ENCODE data around the gene IL1RAPL1. TPM values are rescaled to one million over a fixed set of nuclear protein-coding genes. Genes with fewer than 3 reads are reported as not detected.
"Not testable (repeated sequence)": the region's sequence is repeated elsewhere in the genome, so short reads cannot be mapped to it uniquely, and the experiment has no call there.

IL1RAPL1 gene
- total RNA-seq, 3 donors from 2014 or later: not detected

DNA sequence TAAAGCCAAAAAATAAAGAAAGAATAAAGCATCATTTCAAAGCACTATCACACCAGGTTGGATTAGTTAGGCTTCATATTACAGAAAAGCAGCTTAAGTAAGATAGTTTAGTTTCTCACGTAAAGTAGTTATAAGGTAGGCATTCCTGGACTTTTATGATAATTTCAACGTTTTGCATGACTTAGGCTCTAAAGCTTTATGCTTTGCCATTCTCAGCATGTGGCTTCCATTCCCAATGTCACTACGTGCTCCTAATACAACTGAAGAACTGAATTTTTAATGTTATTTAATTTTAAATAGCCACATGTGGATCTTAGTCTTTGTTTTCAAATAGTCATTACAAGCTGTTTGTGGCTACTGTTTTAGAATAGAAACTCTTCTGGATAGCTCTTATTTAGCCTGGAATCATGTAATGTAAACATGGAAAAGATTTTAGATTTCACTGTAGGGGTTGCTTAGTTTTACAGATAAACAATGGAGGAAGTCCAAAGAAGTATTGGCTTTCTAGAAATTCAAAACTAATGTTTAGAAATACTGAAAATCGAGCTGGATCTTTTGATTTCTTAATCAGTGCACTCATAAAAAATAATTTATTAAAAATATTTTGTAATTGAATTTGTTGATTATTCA is 710.0 kb downstream of the IL1RAPL1 start:
- DNase-seq (no peak), ATAC-seq (no peak)
- Mint-ChIP-seq H3K9me3 (no peaks in the 10 kb centered on the region), H3K36me3 (ENCODE audit: insufficient read depth) (no peaks in the 10 kb centered on the region), H3K4me1 (ENCODE audit: low read depth) (no peaks in the 10 kb centered on the region), H3K27me3 (ENCODE audit: low read depth) (no peaks in the 10 kb centered on the region), H3K4me3 (no peak overlapping the region)

DNA sequence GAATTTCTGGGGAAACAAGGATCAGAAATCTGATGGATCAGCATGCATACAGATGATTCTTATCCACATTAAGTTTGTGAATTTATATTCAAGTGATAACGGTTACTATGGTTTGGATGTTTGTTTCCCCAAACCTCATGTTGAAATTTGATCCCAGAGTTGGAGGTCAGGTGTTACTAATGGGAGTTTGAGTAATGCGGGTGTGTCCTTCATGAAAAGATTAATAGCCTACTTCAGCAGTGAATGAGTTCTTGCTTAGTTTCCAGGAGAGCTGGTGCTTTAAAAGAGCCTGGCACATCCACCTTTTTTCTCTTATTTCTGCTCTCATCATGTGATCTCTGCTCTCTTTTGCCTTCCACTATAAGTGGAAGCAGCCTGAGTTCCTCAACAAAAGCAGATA is 712.4 kb downstream of the IL1RAPL1 start:
- no peaks in the 10 kb centered on the region for H3K36me3 Mint-ChIP-seq (ENCODE audit: insufficient read depth)
- no peak for ATAC-seq
- H3K27me3 Mint-ChIP-seq (ENCODE audit: low read depth): no peaks in the 10 kb centered on the region
- H3K9me3 Mint-ChIP-seq: no peaks in the 10 kb centered on the region
- no peak overlapping the region for H3K4me3 Mint-ChIP-seq
- DNase-seq: no peak
- H3K4me1 Mint-ChIP-seq (ENCODE audit: low read depth): no peaks in the 10 kb centered on the region

GRCh38 chrX:29308726-29309125 is 721.5 kb downstream of the IL1RAPL1 start:
- no peak for ATAC-seq
- Mint-ChIP-seq H3K4me1 (ENCODE audit: low read depth) (no peaks in the 10 kb centered on the region), H3K27me3 (ENCODE audit: low read depth) (no peaks in the 10 kb centered on the region), H3K4me3 (no peak overlapping the region), H3K36me3 (ENCODE audit: insufficient read depth) (no peaks in the 10 kb centered on the region), H3K9me3 (no peaks in the 10 kb centered on the region)
- no peak for DNase-seq

DNA sequence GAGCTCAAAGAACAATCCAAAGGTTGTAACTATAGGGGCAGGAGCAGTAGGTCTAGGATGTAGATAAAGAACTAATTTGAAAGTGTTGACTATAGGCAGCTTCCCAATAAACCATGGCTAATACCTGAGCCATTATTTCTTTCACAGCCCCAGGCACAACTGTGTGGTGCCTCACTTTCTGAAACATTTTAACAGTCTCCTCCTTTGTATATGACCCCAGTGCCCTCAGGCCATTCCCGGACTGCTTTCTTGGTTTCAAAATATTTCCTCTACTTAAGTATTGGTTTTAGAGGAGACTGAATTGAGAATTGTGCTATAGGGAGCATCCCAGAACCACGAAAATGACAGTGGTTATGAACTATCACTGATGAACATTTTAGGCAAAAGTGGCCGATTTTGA is 728.7 kb downstream of the IL1RAPL1 start:
- H3K4me1 Mint-ChIP-seq (ENCODE audit: low read depth): no peaks in the 10 kb centered on the region
- H3K9me3 Mint-ChIP-seq: no peaks in the 10 kb centered on the region
- DNase-seq (no peak), ATAC-seq (no peak)
- H3K27me3 Mint-ChIP-seq (ENCODE audit: low read depth): no peaks in the 10 kb centered on the region
- no peak overlapping the region for H3K4me3 Mint-ChIP-seq
- H3K36me3 Mint-ChIP-seq (ENCODE audit: insufficient read depth): no peaks in the 10 kb centered on the region

DNA sequence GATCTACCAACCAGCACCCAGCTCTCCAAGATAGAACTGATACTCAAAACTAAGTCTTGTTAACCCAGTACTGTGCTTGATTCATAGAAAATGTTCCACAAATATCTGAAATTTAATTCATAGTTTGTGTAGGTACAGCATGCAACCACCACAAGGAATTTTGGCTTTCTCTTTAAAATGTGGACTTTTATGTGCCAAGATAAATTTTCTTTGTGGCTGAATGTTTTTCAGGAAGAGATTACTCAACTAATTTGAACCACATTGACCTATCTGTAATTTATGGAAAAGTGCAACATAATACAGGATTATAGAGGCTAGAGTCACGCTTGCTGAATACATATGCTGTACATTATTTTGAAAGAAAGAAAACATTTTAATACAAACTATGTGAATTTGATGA is 730.8 kb downstream of the IL1RAPL1 start:
- DNase-seq: no peak
- H3K27me3 Mint-ChIP-seq (ENCODE audit: low read depth): no peaks in the 10 kb centered on the region
- H3K4me3 Mint-ChIP-seq: no peak overlapping the region
- no peaks in the 10 kb centered on the region for H3K9me3 Mint-ChIP-seq
- H3K36me3 Mint-ChIP-seq (ENCODE audit: insufficient read depth): no peaks in the 10 kb centered on the region
- no peak for ATAC-seq
- no peaks in the 10 kb centered on the region for H3K4me1 Mint-ChIP-seq (ENCODE audit: low read depth)

- not testable (repeated sequence) for H3K4me1 Mint-ChIP-seq (ENCODE audit: low read depth); H3K9me3 Mint-ChIP-seq; DNase-seq; H3K4me3 Mint-ChIP-seq; ATAC-seq; H3K36me3 Mint-ChIP-seq (ENCODE audit: insufficient read depth); H3K27me3 Mint-ChIP-seq (ENCODE audit: low read depth)
Measured at GRCh38 chrX:29332429-29332828, 745.2 kb downstream of the IL1RAPL1 start.

- H3K36me3 Mint-ChIP-seq (ENCODE audit: insufficient read depth); H3K27me3 Mint-ChIP-seq (ENCODE audit: low read depth); H3K4me1 Mint-ChIP-seq (ENCODE audit: low read depth); H3K9me3 Mint-ChIP-seq; H3K4me3 Mint-ChIP-seq; DNase-seq; ATAC-seq: not testable (repeated sequence)
Measured at GRCh38 chrX:29333091-29333490, 745.8 kb downstream of the IL1RAPL1 start.

DNA sequence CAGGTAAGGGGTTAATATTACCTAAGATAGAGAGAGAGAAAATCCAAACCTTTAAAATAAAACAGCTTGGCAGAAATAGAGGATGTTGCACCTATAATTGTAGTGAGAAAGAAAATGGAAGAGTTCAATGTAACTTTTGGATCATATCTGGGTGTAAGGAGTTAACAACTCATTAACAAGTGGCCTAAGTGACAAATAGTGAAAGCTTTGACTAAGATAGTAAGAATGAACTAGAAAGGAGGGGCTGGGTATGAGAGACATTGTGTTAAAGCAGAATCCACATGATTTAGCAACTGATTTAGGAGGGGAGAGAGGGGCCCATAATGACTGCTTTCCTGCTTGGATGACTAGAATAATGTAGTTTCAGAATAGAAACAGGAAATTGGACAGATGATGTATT is 761.0 kb downstream of the IL1RAPL1 start:
- H3K4me1 Mint-ChIP-seq (ENCODE audit: low read depth): no peaks in the 10 kb centered on the region
- H3K9me3 Mint-ChIP-seq: no peaks in the 10 kb centered on the region
- DNase-seq: no peak
- no peak overlapping the region for H3K4me3 Mint-ChIP-seq
- H3K27me3 Mint-ChIP-seq (ENCODE audit: low read depth): no peaks in the 10 kb centered on the region
- no peaks in the 10 kb centered on the region for H3K36me3 Mint-ChIP-seq (ENCODE audit: insufficient read depth)
- no peak for ATAC-seq

- Mint-ChIP-seq H3K9me3 (no peaks in the 10 kb centered on the region), H3K27me3 (ENCODE audit: low read depth) (no peaks in the 10 kb centered on the region)
- ATAC-seq: no peak
Measured at GRCh38 chrX:29359276-29359675, 772.0 kb downstream of the IL1RAPL1 start.

GRCh38 chrX:29374765-29375164 is 787.5 kb downstream of the IL1RAPL1 start:
- H3K4me1 Mint-ChIP-seq (ENCODE audit: low read depth); H3K4me3 Mint-ChIP-seq; H3K9me3 Mint-ChIP-seq; DNase-seq; H3K27me3 Mint-ChIP-seq (ENCODE audit: low read depth); H3K36me3 Mint-ChIP-seq (ENCODE audit: insufficient read depth); ATAC-seq: not testable (repeated sequence)

More at GRCh38 chrX:29359276-29359675, 772.0 kb downstream of the IL1RAPL1 start:
- Mint-ChIP-seq H3K4me3 (no peak overlapping the region), H3K4me1 (ENCODE audit: low read depth) (no peaks in the 10 kb centered on the region), H3K36me3 (ENCODE audit: insufficient read depth) (no peaks in the 10 kb centered on the region)
- no peak for DNase-seq

DNA sequence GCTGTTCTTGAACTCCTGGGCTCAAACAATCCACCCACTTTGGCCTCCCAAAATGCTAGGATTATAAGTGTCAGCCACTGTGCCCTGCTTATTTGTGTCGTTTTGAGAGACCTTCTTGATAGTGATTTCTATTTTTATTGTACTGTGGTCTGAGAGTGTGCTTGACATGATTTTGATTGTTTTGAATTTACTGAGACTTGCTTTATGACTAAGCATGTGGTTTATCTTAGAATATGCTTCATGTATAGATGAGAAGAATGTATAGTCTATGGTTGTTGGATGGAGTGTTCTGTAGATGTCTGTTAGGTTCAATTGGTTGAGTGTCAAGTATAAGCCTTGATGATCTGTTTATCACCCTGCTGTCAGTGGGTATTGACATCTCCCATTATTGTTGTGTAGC is 789.3 kb downstream of the IL1RAPL1 start:
- Mint-ChIP-seq H3K4me1 (ENCODE audit: low read depth) (no peaks in the 10 kb centered on the region), H3K36me3 (ENCODE audit: insufficient read depth) (no peaks in the 10 kb centered on the region), H3K9me3 (no peaks in the 10 kb centered on the region), H3K27me3 (ENCODE audit: low read depth) (no peaks in the 10 kb centered on the region), H3K4me3 (no peak overlapping the region)
- DNase-seq: no peak
- no peak for ATAC-seq

DNA sequence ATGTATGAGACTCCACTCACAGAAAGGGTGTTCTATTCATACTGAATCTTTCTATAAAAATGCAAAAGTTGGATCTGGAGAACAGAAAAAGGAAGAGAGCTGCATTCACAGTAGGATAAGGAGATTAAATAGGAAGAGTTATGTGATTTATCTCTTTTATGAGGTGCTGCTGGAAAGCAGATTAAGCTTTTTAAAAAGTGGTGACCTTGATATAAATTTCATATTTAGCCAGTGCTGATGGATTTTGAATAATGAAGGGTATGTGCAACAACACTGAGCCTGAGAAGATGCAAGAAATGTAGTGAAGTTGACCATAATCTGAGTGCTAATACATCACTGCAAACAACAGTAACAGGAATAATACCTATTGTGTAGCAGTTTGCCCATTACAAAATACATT is 795.6 kb downstream of the IL1RAPL1 start:
- DNase-seq (no peak), ATAC-seq (no peak)
- H3K4me1 Mint-ChIP-seq (ENCODE audit: low read depth): no peaks in the 10 kb centered on the region
- H3K4me3 Mint-ChIP-seq: no peak overlapping the region
- H3K36me3 Mint-ChIP-seq (ENCODE audit: insufficient read depth): no peaks in the 10 kb centered on the region
- no peaks in the 10 kb centered on the region for H3K27me3 Mint-ChIP-seq (ENCODE audit: low read depth)
- H3K9me3 Mint-ChIP-seq: peaks cover 3% of the 10 kb centered on the region

- Mint-ChIP-seq H3K4me3 (no peak overlapping the region), H3K9me3 (peaks cover 3% of the 10 kb centered on the region), H3K36me3 (ENCODE audit: insufficient read depth) (no peaks in the 10 kb centered on the region), H3K27me3 (ENCODE audit: low read depth) (no peaks in the 10 kb centered on the region), H3K4me1 (ENCODE audit: low read depth) (no peaks in the 10 kb centered on the region)
- ATAC-seq (no peak), DNase-seq (no peak)
Measured at GRCh38 chrX:29388509-29388908, 801.3 kb downstream of the IL1RAPL1 start.

- DNase-seq (no peak), ATAC-seq (no peak)
- Mint-ChIP-seq H3K36me3 (ENCODE audit: insufficient read depth) (no peaks in the 10 kb centered on the region), H3K9me3 (no peaks in the 10 kb centered on the region), H3K4me1 (ENCODE audit: low read depth) (no peaks in the 10 kb centered on the region), H3K27me3 (ENCODE audit: low read depth) (no peaks in the 10 kb centered on the region), H3K4me3 (no peak overlapping the region)
Measured at GRCh38 chrX:29397506-29397905, 810.3 kb downstream of the IL1RAPL1 start.

DNA sequence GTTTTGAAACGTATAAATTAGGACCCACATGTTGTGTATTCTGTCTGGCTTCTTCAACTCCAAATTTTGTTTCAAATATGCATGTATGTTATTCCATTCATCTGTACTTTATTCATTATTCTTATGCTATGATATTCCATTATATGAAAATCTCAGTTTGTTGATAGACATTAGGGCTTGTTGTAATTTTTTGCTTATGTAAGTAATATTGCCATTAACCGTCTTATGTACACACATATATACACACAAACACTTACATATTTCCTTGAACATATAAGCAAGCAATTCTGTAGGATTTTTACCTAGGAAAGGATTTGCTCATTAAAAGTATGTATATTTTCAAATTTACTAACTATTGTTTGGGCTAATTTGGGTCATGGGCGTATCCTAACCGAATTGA is 820.1 kb downstream of the IL1RAPL1 start:
- H3K27me3 Mint-ChIP-seq (ENCODE audit: low read depth): no peaks in the 10 kb centered on the region
- no peaks in the 10 kb centered on the region for H3K4me1 Mint-ChIP-seq (ENCODE audit: low read depth)
- DNase-seq: no peak
- no peaks in the 10 kb centered on the region for H3K36me3 Mint-ChIP-seq (ENCODE audit: insufficient read depth)
- ATAC-seq: no peak
- H3K9me3 Mint-ChIP-seq: no peaks in the 10 kb centered on the region
- H3K4me3 Mint-ChIP-seq: no peak overlapping the region

Measured in activated T-cell treated with anti-CD3 and anti-CD28 coated beads, Interleukin-2, amount 50 U/mL, for 4 hours (primary cell).